ENCODE measurements around the gene ARFGEF2.

GRCh38 chr20:48957533-48957932 is 36.0 kb downstream of the ARFGEF2 start:
- TF ChIP-seq CTCF (IDR thresholded peaks at IDR 0.05): no peak
- no peak for TF ChIP-seq POLR2A (IDR thresholded peaks at IDR 0.05)
